ENCODE measurements around the gene FMNL2.

The FMNL2 gene

DNA sequence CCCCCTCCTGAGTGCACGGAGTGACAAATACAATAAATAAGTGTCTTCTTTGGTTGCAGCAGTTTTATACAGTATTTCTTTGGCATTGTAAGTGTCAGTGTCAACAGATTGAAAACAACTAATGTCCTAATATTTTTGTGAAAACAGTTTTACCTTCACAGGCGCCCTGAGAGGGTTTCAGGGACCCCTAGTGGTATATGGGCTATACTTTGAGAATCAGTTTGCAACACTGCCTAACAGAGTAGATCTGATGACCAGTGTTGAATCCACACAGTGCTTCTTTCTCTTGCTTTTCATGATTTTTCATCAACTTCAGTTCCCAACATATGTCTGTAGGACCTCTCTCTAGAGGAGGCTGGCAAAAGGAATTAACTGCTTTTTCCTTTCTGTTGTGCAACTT, 220.1 kb downstream of the FMNL2 start:
- no peak for DNase-seq (ENCODE audit: low read depth in 2 of 2)

DNA sequence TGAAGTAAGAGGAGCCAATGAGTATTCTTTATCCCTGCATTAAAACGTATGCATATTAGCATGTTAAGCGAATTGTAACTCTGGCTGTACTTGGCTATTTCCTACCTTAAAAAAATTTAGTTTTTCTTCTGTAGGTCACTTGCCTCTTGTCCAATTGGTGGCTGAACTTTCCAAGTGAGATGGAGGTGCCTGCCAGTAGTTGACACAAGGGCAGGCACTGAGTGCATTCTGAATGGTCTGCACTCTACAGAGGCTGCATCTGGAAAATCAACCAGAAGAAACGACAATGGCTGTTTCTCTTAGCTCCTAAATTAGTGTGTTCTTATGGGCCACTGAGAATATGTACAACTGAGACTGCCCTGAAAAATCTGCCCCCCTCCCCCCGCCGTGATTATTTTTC, 221.5 kb downstream of the FMNL2 start:
- DNase-seq (ENCODE audit: low read depth in 2 of 2): no peak

DNA sequence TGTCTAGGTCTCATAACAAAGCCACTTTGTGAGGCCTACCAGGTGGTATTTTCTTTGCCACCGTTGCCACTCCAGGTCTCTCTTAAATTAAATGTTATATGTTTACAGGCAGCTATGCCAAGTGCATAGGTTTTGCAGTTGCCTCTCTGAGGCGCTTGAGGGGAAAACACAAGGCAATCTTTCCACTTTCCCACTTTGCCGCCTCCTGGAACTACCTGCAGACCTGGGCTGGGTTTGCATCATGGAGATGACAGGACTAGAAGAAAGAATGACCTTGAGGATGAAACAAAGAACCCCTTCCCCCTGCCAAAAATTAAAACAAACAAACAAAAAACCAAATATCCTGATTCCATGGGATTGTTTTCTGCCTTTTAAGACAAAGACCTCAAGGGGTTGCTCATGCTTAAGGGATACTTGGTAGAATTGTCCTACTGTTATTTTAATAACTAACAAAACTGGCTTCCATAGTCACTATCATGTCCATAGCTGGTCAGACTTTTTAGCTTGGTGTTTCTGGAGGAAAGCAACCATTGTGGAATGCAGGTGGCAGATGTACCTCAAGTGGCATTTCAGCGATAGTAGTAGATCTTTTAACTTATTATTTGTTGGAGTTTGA, 222.4 kb downstream of the FMNL2 start:
- DNase-seq (ENCODE audit: low read depth in 2 of 2): no peak

DNA sequence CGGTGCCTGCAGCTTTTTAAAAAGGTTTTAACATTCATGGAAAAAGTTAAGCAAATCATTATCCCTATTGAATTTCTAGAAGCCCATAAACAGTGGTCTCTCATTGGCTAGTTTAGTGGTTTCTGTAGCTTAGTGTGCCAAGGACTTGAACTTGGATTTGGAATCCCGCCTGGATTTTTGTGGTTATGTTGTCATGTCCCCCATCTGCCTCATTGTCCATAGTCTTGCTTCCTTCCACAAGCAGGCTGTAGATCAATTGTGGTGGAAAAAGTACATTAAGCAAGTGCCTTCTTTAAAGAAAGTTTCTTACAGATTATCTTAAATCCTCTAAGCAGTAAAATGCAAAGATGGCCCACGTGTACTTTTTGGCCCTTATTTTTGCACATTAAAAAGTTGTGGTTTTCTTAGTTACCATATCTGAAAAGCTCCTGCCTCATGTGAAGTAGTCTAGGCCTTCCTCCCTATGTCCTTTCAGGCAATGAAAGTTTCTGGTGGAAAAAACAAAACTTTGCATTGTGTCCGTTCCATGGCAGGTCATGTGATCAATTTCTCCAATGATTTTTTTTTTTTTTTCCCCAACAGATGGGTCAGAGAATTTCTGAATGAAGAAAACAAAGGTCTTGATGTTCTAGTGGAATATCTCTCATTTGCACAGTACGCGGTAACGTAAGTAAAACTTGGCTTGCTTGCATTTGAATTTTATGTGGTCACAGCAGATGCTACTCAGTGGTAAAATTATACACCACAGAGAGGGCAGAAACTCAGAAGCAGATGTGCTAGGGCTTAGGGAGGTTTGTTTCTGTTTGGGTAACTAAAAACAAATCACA, 223.4 kb downstream of the FMNL2 start:
- DNase-seq (ENCODE audit: low read depth in 2 of 2): no peak

DNA sequence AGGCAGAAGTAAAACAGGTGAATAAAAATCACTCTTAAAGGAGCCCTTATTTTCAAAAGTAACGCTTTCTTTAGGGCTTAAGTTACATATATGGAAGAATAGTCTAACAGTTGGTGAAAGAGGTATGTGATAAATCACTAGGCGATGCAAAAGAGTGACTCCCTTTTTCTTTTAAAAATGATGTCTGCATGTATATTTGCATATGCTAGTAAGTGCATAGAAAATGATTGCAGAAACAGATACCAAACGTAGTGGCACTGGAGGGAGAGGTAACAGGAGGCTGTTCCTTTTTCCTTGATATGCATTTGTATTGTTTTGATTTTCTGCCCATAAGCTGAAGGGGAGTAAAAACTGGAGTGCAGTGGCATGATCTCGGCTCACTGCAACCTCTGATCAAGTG, 224.0 kb downstream of the FMNL2 start:
- DNase-seq (ENCODE audit: low read depth in 2 of 2): no peak

DNA sequence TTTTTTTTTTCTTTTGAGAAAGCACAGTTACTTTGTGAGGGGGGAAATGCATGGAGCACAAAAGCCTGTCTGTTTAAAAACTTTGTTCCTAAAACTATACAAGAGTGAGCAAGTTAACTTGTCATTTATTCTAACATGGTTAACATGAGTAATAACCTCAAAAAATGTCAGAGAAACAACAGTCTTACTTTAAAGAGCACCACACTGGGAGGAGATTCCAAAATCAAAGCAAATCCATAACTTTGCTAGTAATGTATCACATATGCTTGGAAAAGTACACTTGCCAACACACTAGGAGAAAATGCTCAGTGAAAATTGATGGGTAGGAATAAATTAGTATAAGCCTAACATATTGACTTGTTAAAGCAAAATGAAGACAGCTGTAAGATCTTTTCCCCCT, 225.2 kb downstream of the FMNL2 start:
- no peak for DNase-seq (ENCODE audit: low read depth in 2 of 2)

DNA sequence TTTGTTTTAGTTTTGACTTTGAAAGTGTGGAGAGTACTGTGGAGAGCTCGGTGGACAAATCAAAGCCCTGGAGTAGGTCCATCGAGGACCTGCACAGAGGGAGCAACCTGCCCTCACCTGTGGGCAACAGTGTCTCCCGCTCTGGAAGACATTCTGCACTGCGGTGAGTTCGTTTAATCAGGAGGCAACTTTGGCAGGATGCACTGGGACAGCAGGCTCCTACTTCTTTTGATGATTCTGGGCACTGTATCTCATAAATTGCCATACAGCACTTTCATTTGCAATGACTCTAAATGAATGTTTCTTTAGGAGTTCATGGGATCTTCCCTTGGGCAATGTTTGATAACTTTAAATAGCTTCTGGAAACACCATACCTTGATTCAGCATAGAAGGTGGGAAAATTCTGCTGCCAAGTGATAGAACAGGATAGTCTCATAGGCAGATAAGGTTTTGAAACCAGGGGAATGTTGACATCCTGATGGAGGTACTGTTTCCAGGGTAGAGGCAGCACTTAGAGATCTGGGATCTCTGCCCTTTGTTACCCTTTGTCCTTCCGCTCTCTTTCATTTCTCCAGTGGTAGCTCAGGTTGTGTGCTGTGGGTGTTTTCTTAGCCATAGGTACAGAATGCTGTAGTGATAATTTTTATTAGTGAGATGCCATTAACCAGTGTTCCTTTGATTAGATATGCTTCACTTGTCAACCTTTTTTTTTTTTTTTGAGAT, 226.1 kb downstream of the FMNL2 start:
- DNase-seq (ENCODE audit: low read depth in 2 of 2): no peak

DNA sequence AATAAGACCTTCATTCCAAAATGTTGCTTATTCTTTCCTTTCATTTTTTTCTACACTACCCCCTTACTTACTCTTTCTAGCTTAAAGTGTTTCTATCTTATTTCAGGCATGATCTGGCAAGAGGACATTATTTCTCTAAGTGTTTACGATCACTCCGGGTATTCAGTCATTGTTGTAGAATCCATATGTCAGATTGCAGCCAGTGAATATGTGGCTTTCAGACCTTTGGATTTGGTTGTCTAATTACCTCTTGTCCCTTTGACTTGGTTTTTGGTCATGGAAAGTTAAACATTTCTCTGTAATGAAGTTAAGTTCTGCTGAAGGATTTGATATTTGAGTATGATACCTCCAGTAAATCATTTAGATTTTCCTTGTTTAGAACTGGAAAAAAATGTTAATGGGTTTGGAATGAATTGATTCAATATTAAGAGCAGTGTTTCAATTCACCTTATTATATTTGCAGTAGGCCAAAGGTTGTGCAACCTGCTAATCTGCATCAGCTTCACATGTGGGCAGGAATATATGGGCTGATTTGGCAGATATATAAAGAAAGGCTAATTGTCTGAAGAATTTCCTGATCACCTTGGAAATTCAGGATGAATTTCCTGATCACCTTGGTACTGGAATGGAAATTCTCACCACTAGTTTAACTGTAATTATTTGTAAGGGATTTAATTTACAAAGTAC, 227.4 kb downstream of the FMNL2 start:
- DNase-seq (ENCODE audit: low read depth in 2 of 2): no peak

DNA sequence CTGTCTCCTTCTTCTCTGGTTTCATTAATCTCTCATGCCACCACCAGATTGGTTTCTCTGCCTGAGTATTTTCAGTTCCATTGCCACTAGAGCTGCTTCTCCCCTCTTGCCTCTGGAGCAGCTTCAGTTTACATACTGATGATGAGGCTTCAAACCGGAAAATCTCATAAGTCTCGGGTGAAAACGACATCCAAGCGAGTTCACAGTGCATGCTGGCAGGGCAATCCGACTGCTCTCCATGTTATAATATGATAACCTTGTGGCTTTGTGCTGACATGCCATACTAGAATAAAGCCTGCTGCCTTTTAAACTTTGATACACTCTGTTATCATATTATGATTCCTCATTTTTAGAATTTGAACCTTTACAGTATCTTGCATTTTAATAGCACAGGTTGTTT, 228.8 kb downstream of the FMNL2 start:
- no peak for DNase-seq (ENCODE audit: low read depth in 2 of 2)

DNA sequence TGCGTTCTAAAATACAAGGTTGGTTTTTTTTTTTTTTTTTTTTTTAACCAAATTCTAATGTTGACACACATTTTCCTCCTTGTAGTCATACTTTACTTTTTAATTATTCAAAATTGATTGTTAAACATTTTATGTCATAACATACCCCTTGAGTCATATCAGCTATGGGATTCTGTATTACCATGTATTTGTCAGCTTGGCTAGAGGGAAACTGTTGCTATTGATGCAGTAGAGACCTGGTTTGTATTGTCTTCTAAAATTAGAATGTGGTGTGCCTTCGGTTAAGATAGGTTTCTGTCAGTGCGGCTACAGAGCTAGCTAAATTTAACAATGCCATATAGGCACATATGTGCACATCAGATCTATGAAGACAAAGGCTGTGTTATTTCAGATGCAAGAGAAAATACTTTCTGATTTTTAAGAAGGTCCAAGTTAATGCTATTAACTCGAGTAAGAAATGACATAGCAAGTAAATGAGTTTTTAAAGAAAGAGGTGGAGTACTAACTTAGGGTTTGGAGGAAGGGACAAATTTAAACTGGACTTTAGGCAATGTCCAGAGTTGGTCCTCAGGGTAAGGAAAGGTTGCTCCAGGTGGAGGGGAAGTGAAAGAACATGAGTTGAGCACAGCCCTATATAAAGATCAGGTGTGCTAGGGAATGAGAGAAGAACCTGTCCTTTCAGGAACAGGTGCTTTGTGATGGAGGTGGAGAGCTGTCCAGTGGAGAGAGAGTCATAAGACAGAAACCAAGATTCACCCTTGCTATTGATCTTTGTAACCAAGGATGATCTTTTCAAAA, 230.0 kb downstream of the FMNL2 start:
- no peak for DNase-seq (ENCODE audit: low read depth in 2 of 2)

DNA sequence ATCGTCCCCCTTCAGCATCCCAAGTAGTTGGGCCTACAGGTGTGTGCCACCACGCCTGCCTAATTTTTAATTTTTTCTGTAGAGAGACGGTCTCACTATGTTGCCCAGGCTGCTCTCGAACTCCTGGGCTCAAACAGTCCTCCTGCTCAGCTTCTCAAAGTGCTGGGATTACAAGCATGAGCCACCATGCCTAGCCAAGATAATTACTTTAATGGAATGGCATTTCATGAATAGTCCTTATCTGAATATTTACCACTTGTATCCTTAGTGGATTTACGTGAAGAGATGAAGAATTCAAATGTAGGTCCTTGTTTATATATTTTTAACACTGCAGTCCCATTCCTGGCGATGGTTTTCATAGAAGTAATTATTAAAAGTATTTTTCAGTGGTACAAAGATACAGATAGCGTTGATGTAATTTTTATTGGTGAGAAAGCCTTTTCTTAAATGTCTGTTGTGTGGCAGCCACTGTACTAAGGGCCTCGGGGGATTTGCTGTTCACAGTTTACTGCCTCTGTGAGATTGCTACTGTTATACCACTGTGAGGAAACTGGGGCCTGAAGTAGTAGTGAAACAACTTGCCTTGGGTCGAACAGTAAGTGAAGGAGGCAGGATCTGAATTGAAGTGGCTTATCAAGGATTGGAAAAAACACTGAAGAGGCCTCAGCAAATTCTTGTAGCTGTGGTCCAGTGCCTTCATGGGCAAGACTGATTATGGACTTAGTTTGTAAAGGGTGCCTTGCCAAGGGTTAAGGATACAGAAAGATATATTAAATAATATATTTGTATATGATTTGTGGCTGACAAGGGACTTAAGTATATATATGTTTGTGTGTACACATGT, 231.1 kb downstream of the FMNL2 start:
- no peak for DNase-seq (ENCODE audit: low read depth in 2 of 2)

DNA sequence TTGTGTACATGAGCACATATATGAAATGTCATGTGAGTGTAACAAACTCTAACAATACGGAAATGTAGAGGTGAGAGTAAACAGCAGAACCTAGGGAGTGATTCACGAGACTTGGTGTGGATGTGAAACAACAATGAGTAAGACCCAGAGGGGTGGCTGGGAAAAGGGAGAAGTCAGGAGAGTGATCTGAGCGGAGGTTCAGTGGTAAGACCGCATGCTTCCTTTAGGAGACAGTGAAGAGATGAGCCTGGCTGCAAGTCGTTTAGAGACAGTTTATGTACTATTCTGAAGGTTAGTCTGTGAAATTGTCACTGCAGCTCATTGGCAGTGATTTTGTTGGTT, 231.7 kb downstream of the FMNL2 start:
- no peak for DNase-seq (ENCODE audit: low read depth in 2 of 2)

DNA sequence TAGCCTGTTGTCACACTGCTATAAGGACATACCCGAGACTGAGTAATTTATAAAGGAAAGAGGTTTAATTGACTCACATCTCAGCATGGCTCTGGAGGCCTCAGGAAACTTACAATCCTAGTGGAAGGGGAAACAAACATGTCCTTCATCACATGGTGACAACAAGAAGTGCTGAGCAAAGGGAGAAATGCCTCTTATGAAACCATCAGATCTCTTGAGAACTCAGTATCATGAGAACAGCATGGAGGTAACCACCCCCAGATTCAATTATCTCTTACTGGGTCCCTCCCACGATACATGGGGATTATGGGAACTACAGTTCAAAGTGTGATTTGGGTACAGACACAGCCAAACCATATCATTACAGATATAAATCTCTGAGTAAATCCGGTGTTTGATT, 233.6 kb downstream of the FMNL2 start:
- no peak for DNase-seq (ENCODE audit: low read depth in 2 of 2)

DNA sequence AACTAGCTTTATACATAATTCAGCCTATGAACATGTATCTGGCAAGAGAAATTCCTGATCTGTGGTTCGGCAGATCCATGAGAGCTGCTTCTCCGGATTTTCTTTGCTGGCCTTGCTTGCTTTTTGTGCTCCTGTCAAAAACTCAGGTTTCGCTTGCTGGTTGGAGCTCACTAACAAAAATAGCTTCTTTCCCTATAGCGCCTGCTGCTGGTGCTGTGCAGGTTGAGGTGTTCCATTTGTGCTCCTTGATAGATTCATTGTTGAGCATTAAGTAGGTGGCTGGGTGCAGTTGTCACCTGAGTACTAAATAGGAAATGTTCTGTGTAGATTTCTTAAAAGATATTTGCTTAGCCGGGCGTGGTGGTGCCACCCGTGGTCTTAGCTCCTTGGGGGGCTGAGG, 234.2 kb downstream of the FMNL2 start:
- no peak for DNase-seq (ENCODE audit: low read depth in 2 of 2)

DNA sequence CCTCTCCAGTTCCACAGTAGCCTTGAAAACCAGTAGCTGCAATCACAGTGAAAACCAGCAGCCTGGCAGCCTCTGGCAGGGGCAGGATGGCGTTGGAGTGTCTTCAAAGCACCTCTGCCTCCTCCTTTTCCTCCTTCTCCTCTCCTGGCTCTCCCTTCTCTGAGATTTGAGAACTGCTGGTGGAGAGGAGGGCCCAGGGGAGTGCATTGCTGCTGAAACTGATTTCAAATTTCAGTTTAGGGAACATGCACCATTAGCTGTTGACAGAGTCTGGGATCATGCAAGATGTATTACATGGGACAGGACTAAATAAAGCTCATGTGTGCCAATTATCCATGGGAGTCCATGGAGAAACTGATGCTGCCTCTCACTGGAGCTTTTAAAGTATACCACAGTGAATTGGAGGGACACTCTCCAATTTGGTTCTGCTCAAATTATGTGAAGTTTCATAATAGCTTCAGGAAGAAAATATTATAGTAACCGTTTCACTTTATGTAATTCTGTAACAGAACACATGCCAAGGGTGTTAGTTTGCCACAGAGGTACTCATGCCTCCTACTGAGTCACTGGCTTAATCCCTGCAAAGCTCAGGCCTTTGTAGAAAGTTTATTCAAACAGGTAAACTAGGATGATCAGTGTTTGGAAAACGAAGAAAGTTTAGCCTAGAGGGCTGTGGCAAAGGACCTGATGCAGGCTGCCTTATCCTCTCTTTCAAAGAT, 236.2 kb downstream of the FMNL2 start:
- DNase-seq (ENCODE audit: low read depth in 2 of 2): no peak

DNA sequence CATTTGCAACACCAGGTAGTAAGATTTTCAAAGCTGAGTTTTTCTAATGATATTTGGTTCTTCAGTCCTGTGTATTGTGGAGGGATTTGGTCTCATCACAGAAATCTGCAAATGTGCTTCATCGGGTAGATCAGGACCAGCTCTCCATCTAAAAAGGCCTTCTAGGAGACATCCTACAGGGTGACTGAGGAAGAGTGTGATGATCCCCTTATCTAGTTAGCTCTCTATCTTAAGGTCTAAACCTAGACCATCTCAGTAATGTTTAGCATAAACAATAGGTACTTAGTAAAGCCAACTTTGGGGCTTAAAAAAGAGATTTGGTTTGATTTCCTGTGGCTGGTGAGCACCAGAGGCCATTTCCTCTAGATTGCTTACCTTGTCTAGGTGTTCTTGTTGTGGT, 237.1 kb downstream of the FMNL2 start:
- DNase-seq (ENCODE audit: low read depth in 2 of 2): no peak

DNA sequence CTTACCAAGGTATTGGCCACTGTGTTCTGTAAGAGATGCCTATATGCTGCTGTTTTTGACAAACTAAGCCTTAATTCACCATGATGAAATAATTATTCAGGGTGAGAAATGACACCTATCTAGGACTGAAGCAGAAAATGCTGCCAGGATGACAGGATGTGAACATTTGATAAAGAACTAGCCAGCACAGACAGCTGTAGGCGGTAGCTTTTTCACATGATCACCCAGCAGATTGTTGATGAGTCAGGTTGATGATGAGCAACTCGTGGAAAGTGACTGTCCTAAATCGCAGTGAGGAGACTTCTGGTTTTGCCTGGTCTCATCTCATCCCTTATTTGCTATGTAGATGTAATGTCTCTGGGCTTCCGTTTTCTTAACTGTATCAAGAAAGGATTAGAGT, 238.2 kb downstream of the FMNL2 start:
- DNase-seq (ENCODE audit: low read depth in 2 of 2): peak; percentile 27 to 47

DNA sequence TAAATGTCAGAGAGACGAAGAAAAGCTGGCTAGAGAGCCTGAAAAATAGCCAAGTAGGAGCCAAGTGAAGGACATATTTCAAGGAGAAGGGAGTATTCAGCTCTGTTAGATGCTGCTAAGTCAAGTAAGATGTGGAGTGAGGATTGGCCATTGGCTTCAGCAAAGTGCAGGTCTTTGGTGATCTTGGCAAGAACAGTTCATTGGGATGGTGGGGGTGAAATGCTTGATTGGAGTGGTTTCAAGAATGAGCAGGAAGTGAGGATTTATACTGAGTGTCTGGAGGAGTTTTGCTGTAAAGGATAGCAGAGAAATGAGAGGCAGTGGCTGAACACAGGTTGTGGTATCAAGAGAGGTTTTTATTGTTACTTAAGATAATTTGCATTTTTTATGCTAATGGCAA, 242.6 kb downstream of the FMNL2 start:
- no peak for DNase-seq (ENCODE audit: low read depth in 2 of 2)

DNA sequence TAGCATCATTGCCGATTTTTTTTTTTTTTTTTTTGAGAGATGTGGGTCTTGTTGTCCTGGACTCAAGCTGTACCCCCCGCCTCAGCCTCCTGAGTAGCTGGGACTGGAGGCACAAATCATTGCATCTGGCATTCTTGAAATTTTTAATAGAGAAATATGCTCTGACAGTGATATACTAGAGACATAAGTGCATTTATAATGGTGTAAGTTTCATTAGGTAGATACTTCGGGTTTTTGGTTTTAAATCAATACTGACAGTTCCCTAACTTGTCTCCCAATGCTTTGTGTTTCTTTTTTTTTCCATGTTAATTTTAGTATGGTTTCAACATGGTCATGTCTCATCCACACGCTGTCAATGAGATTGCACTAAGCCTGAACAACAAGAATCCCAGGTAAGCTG, 243.6 kb downstream of the FMNL2 start:
- no peak for DNase-seq (ENCODE audit: low read depth in 2 of 2)

DNA sequence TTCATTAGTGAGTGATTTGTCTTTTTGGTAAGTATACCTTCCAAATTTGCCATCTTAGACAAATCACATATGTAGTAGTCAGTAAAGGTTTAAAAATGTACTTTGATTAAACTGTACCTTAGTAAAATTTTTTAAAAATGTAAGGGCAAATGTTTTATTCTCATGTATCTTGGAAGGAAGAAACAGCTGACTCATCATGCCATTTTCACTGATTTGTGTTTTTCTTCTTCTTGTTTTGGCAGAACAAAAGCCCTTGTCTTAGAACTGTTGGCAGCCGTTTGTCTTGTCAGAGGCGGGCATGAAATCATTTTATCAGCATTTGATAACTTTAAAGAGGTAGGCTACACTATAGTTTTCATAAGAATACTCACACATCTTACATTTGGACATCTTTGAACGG, 245.7 kb downstream of the FMNL2 start:
- DNase-seq (ENCODE audit: low read depth in 2 of 2): no peak
